Measurements from ENCODE around the gene B4GALT3. TPM values are rescaled to one million over a fixed set of nuclear protein-coding genes. Genes with fewer than 3 reads are reported as not detected.
A peak's percentile ranks its signal among the peaks of the same experiment; 100 is the strongest.

Gene B4GALT3
- total RNA-seq, 1 donor from 2014 or later = 41.7 TPM

DNA sequence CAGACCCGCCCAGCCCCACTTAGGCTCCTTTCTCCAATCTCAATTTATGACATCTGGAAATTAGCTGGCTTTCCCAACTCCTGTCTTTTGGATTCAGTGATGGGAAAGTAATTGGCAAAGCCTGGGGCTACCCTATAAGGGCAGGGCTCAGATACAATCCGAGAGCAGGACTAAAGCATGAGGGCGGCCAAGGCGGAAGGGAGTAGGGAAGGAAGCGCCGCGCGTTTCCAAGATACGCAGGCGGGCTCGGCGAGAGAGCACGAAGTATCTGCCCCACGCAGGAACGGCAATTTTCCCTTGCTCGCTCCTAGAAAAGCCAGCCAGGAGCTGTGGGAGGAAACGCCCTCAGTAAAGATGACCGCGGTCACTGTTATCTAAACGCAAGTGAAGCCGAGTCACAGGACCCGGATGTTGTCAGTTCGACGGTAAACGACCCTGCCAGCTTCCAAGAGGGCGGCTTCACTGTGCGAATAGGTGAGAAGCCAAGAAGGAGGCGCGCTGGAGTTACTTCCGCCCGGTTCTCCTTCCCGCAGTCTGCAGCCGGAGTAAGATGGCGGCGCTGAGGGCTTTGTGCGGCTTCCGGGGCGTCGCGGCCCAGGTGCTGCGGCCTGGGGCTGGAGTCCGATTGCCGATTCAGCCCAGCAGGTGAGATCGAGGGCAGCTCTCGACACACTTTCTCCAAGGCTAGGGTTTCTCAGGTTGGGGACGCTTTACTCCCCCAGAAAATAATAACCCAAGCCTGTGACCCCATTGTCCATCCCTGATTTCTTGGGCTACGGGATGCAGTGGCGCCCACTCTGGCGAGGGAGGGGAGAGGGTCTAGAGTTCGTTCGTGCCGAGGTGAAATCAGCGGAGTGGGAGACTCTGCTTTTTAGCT lies 24.8 kb upstream of the B4GALT3 start, which contains the start of gene NDUFS2:
TSS of gene NDUFS2 (plus strand) at position 532 of the 877 bp plus-strand sequence. CDS start at position 551, 19 bp downstream.
- CTCF ChIA-PET = interaction anchor here (0.9 to 3.0 kb wide), 11 partner anchors 9 to 180 kb away, joined by 3 to 21 read pairs (median 6); partner anchors contain the start of genes APOA2, CFAP126, PPOX and TOMM40L
- Mint-ChIP-seq H3K4me1 (peaks cover 38% of the 10 kb centered on the region), H3K27ac (peak within 1 kb of the TSS; percentile 94)

DNA sequence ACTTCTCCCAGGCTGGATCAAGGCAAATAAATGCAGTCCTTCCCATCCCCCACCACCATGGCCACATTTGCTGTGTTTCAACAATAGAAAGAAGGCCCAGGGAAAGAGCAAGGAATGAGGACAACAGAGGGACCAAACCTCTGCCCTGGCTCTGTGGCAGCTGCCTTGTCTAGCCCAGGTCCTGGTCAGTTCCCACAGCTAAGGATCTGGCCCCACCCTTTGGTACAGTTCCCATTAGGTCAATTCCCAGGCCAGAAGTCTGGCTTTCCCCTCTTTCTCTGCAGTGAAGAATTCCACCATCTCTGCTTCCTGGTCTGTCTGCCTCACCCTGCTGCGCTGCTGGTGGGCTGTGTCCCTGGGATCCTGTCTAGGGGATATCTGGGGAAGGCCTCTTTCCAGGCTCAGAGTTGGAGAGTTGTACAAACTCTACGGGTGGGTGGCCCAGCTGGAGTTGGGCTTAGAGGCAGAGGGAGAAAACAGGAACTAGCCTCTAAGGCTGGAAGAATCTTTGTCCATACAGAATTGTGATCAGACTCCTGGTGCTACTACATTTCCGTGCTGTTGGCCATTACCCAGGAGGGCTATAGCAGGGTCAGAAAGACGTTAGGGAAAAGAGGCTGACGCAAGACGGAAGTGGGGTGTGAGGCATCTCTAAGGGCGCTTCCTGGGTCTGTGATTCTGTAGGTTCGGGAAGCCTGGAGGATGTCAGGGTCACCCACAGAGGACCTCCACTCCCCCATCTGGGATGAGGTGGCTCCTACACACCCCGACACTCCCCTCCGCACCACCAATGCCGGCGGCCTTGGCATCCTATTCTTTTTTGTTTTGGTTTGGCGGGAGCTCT lies 23.9 kb upstream of the B4GALT3 start:
- peak overlapping the region; percentile 94 for H3K4me3 Mint-ChIP-seq
- H3K27me3 Mint-ChIP-seq = no peaks in the 10 kb centered on the region
- DNase-seq = no peak
- ATAC-seq (ENCODE audit: low read depth) = no peak
- ChIA-PET POLR2A (interaction anchor here (0.5 to 3.4 kb wide), 27 partner anchors 9 to 199 kb away, joined by 3 to 43 read pairs (median 9); partner anchors contain the start of genes ARHGAP30, B4GALT3, DEDD and PPOX), CTCF (interaction anchor here (0.9 to 3.0 kb wide), 7 partner anchors 9 to 181 kb away, joined by 3 to 21 read pairs (median 9); partner anchors contain the start of genes APOA2, PPOX and TOMM40L)
- TF ChIP-seq, protein P1, sequence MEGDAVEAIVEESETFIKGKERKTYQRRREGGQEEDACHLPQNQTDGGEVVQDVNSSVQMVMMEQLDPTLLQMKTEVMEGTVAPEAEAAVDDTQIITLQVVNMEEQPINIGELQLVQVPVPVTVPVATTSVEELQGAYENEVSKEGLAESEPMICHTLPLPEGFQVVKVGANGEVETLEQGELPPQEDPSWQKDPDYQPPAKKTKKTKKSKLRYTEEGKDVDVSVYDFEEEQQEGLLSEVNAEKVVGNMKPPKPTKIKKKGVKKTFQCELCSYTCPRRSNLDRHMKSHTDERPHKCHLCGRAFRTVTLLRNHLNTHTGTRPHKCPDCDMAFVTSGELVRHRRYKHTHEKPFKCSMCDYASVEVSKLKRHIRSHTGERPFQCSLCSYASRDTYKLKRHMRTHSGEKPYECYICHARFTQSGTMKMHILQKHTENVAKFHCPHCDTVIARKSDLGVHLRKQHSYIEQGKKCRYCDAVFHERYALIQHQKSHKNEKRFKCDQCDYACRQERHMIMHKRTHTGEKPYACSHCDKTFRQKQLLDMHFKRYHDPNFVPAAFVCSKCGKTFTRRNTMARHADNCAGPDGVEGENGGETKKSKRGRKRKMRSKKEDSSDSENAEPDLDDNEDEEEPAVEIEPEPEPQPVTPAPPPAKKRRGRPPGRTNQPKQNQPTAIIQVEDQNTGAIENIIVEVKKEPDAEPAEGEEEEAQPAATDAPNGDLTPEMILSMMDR (IDR thresholded peaks at IDR 0.05) = no peak
- no peaks in the 10 kb centered on the region for H3K9me3 Mint-ChIP-seq
- H3K27ac Mint-ChIP-seq = peak overlapping the region; percentile 94
- H3K4me1 Mint-ChIP-seq = peaks cover 38% of the 10 kb centered on the region
- peaks cover 29% of the 10 kb centered on the region for H3K36me3 Mint-ChIP-seq (ENCODE audit: low read depth)
- intact Hi-C loops (cut with micrococcal nuclease) = loop anchor here (1.0 kb wide), 1 partner anchor 48 kb away; the partner anchor contains the start of gene UFC1

More for the DNA sequence above, 24.8 kb upstream of the B4GALT3 start, which contains the start of gene NDUFS2:
- ATAC-seq (ENCODE audit: low read depth) = peak; percentile 99
- intact Hi-C loops (cut with micrococcal nuclease) = loop anchor here (1.0 to 2.0 kb wide), 6 partner anchors 16 to 112 kb away; partner anchors contain the start of genes PPOX, SDHC and UFC1
- peak; percentile 82 for DNase-seq
- Mint-ChIP-seq H3K27me3 (no peaks in the 10 kb centered on the region), H3K36me3 (ENCODE audit: low read depth) (peaks cover 37% of the 10 kb centered on the region), H3K9me3 (no peaks in the 10 kb centered on the region), H3K4me3 (peak within 1 kb of the TSS; percentile 94)
- POLR2A ChIA-PET = interaction anchor here (0.6 to 3.4 kb wide), 26 partner anchors 9 to 198 kb away, joined by 3 to 43 read pairs (median 8); partner anchors contain the start of genes ARHGAP30, B4GALT3, DEDD and PPOX
- TF ChIP-seq, protein P1 (IDR thresholded peaks at IDR 0.05) = no peak

DNA sequence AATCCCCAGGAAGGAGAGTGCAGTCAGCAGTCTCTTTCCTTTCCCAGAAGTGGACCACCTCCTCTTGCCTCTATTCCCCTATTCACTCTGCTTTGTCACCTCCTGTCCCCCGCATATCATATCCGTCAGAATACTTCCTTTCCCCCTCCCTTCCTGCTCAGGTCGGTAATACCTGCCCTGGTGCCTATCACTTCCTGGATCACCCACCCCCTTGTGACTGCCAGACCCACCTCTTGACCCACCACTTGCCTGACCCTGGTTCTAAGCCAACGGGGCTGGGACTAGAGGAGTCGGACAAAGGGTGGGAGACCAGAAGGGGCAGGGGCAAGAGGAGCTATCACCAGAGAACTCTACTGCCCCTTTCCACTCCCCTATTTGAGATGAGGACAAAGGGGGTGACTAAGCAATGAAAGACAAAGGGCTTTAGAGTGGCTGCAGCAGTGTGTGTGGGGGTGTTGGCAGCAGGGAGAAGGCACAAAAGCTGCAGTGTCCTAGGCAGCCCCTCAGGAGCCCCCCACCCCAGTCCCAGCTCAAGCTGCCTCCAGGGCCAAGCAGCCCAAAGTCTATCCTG lies 23.2 kb upstream of the B4GALT3 start:
- H3K27me3 Mint-ChIP-seq = no peaks in the 10 kb centered on the region
- H3K36me3 Mint-ChIP-seq (ENCODE audit: low read depth) = peaks cover 21% of the 10 kb centered on the region
- no peak for DNase-seq
- intact Hi-C loops (cut with micrococcal nuclease) = no loop called here
- no peaks in the 10 kb centered on the region for H3K9me3 Mint-ChIP-seq
- ATAC-seq (ENCODE audit: low read depth) = no peak
- H3K27ac Mint-ChIP-seq = no peak overlapping the region
- POLR2A ChIA-PET = interaction anchor here (0.5 to 3.4 kb wide), 4 partner anchors 8 to 34 kb away, joined by 4 to 30 read pairs (median 14); partner anchors contain the start of gene PPOX
- peaks cover 43% of the 10 kb centered on the region for H3K4me1 Mint-ChIP-seq
- H3K4me3 Mint-ChIP-seq = no peak overlapping the region
- TF ChIP-seq, protein P1 (IDR thresholded peaks at IDR 0.05) = no peak
- CTCF ChIA-PET = interaction anchor here (2.5 to 3.0 kb wide), 2 partner anchors 35 to 182 kb away, joined by 9 to 21 read pairs; partner anchors contain the start of gene PPOX

DNA sequence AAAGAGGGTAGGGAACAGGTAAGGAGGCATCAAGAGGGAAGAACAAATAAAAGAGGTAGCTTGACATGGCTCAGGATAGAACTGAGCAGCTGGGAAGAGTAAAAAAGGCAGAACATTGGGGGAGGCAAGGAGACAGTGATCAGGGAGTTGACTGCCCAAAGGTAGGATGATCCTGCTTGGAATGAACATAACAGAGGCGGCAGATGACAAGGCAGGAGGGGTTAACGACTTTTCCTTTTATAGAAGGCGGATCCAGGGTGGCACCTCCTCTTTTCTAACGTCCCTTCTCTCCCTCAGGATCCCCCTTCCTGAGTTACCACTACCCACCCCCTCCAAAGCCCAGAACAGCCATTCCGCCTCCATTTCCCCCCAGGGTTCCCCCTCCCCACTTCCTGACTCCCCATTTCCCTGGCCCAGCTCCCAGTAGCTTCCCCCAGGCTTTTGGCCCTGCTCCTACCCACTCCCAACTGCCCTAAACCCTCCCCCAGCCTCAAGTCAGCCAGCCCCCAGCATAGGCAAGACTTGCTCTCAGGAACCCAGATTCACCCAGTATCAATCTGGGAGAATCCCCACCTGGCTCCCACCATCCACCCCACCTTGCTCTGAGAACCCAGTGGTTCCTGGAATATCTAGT lies 22.3 kb upstream of the B4GALT3 start:
- H3K27me3 Mint-ChIP-seq = no peaks in the 10 kb centered on the region
- TF ChIP-seq, protein P1 (IDR thresholded peaks at IDR 0.05) = no peak
- peaks cover 46% of the 10 kb centered on the region for H3K4me1 Mint-ChIP-seq
- CTCF ChIA-PET = interaction anchor here (1.9 kb wide), 1 partner anchor 26 kb away, joined by 8 read pairs; the partner anchor contains the start of gene TOMM40L
- peaks cover 17% of the 10 kb centered on the region for H3K36me3 Mint-ChIP-seq (ENCODE audit: low read depth)
- H3K4me3 Mint-ChIP-seq = no peak overlapping the region
- no peak overlapping the region for H3K27ac Mint-ChIP-seq
- DNase-seq (no peak), ATAC-seq (ENCODE audit: low read depth) (no peak)
- intact Hi-C loops (cut with micrococcal nuclease) = no loop called here
- H3K9me3 Mint-ChIP-seq = no peaks in the 10 kb centered on the region
- POLR2A ChIA-PET = no interaction called here
